K562 (cell line): Measurements from ENCODE around the gene XPC. TPM values are rescaled to one million over a fixed set of nuclear protein-coding genes. Genes with fewer than 3 reads are reported as not detected.
A peak's percentile ranks its signal among the peaks of the same experiment; 100 is the strongest.

ENCODE experiments used
- CTCFL ChIP-seq: IDR thresholded peaks from 2 replicates; pipeline ENCODE4 v1.6.1; 2011; ENCODE audit warnings: borderline replicate concordance, low read depth, mild to moderate bottlenecking, moderate library complexity, low read length; ENCODE audit not compliant: insufficient read depth, poor library complexity, severe bottlenecking
- E2F3 ChIP-seq: fragments of 250-450 bp; sonication (Bioruptor Pico); IDR thresholded peaks from 2 replicates; pipeline ENCODE4 v1.4.0; 2020; ENCODE audit warnings: mild to moderate bottlenecking
- ELF1 ChIP-seq: fragments of 200-800 bp; sonication (Bioruptor generic); IDR thresholded peaks from 2 replicates; pipeline ENCODE4 v1.6.1; 2016; ENCODE audit warnings: missing genetic modification characterization, missing compliant biosample characterization
- ERF ChIP-seq: fragments of 450-650 bp; formaldehyde crosslinking; IDR thresholded peaks from 2 replicates; pipeline ENCODE4 v1.4.0; 2020; ENCODE audit warnings: mild to moderate bottlenecking, mixed read lengths
- HINFP ChIP-seq: fragments of 450-650 bp; conservative IDR thresholded peaks from 2 replicates; pipeline ENCODE4 v1.6.1; 2016; ENCODE audit warnings: missing genetic modification characterization, low read depth, mild to moderate bottlenecking, control low read depth, missing compliant biosample characterization
- KDM2B ChIP-seq: fragments of 250-450 bp; sonication (Bioruptor Pico); IDR thresholded peaks from 2 replicates; pipeline ENCODE4 v1.8.0; 2021; ENCODE audit warnings: mild to moderate bottlenecking, moderate library complexity
- MYBL2 ChIP-seq, 2 experiments: fragments of 450-650 bp in 1 of 2; sonication (generic) in 1 of 2; formaldehyde crosslinking in 1 of 2; IDR thresholded peaks; 2 replicates each; pipeline versions ENCODE4 v1.6.1 to v1.8.1; 2017 to 2022; ENCODE audit warnings: borderline replicate concordance in 1 of 2, inconsistent platforms in 1 of 2, low read depth in 1 of 2, mild to moderate bottlenecking in 1 of 2, missing genetic modification reagents in 1 of 2, moderate library complexity in 1 of 2
- NELFE ChIP-seq: IDR thresholded peaks from 2 replicates; pipeline ENCODE4 v1.6.1; 2011; ENCODE audit warnings: mild to moderate bottlenecking; ENCODE audit not compliant: insufficient read depth, insufficient read length
- PCBP2 ChIP-seq: fragments of 200-400 bp; formaldehyde crosslinking; IDR thresholded peaks from 2 replicates; pipeline ENCODE4 v1.6.1; 2018; ENCODE audit warnings: low read length, low read depth, mild to moderate bottlenecking, moderate library complexity; ENCODE audit not compliant: poor library complexity, severe bottlenecking
- STAT5A ChIP-seq: IDR thresholded peaks from 2 replicates; pipeline ENCODE4 v1.6.1; 2012; ENCODE audit warnings: low read length, inconsistent platforms, borderline replicate concordance
- TBP ChIP-seq: optimal IDR thresholded peaks from 2 replicates; pipeline ENCODE3; 2011; ENCODE audit warnings: low read depth, low read length, improper control_type of control experiment
- THAP7 ChIP-seq: fragments of 250-450 bp; sonication (Bioruptor Pico); IDR thresholded peaks from 2 replicates; pipeline ENCODE4 v1.5.0; 2021
- USF2 ChIP-seq: sonication (generic); formaldehyde crosslinking; IDR thresholded peaks from 2 replicates; pipeline ENCODE4 v1.5.0; 2020; ENCODE audit warnings: missing genetic modification reagents
- XRCC4 ChIP-seq: IDR thresholded peaks from one replicate; pipeline ENCODE4 v1.6.1; 2011; ENCODE audit not compliant: insufficient read depth, insufficient read length; ENCODE audit errors: extremely low read depth
- ZBTB12 ChIP-seq: fragments of 250-450 bp; sonication (Bioruptor Pico); IDR thresholded peaks from 2 replicates; pipeline ENCODE4 v1.4.0; 2020
- ZFP36 ChIP-seq: fragments of 150-350 bp; IDR thresholded peaks from 2 replicates; pipeline ENCODE4 v1.6.1; 2018; ENCODE audit warnings: low read length, low read depth; ENCODE audit not compliant: partially characterized antibody
- ZNF280B ChIP-seq: fragments of 250-450 bp; sonication (Bioruptor Pico); IDR thresholded peaks from 2 replicates; pipeline ENCODE4 v1.5.1; 2021; ENCODE audit warnings: mild to moderate bottlenecking
- ZNF3 ChIP-seq: fragments of 250-450 bp; sonication (Bioruptor Pico); IDR thresholded peaks from 2 replicates; pipeline ENCODE4 v1.5.0; 2021; ENCODE audit warnings: mild to moderate bottlenecking, moderate library complexity
- ZNF551 ChIP-seq: fragments of 250-450 bp; sonication (Bioruptor Pico); IDR thresholded peaks from 2 replicates; pipeline ENCODE4 v1.5.0; 2021; ENCODE audit warnings: mild to moderate bottlenecking, moderate library complexity
- ZNF561 ChIP-seq: fragments of 450-650 bp; formaldehyde crosslinking; conservative IDR thresholded peaks from 2 replicates; pipeline ENCODE4 v1.4.0; 2020; ENCODE audit warnings: mild to moderate bottlenecking, moderate library complexity
- ZNF75A ChIP-seq: fragments of 450-650 bp; formaldehyde crosslinking; IDR thresholded peaks from 2 replicates; pipeline ENCODE4 v1.4.0; 2020; ENCODE audit warnings: mild to moderate bottlenecking
- polyA plus RNA-seq, 8 experiments: library from polyadenylated mRNA; depleted of rRNA in 4 of 8; stranded (reverse) in 5 of 8; unstranded in 3 of 8; fragments of >200 nt; fragmentation: Nextera tagmentation in 2 of 8; fragmentation: Illumina TruSeq in 1 of 8; extraction: Ambion mirVana in 2 of 8; extraction: Trizol in 1 of 8; gene quantifications; 2 replicates each; pipeline versions ENCODE4 v1.2.1 to v1.2.3, GENCODE V29; 2011 to 2014; ENCODE audit warnings: inconsistent platforms in 1 of 8, missing spikeins in 1 of 8
- total RNA-seq, 7 experiments: library from RNA; depleted of rRNA in 6 of 7; stranded (reverse); fragments of >200 nt in 6 of 7; fragmentation: Illumina TruSeq in 2 of 7; extraction: Trizol in 2 of 7; gene quantifications; 2 replicates each; pipeline versions ENCODE4 v1.2.1 to v1.2.3, GENCODE V29; 2011 to 2021; ENCODE audit warnings: low replicate concordance in 1 of 7

Gene XPC
- total and polyA plus RNA-seq, 9 of the 15 experiments (the other 6 are each of a cell fraction or from before 2014, with no cell fraction given), result 3.8 to 54.7 (median 41.3) TPM

- TF ChIP-seq KDM2B (CRISPR knock-in tag) (no peak), TBP (no peak), ZNF280B (no peak), ZNF551 (CRISPR knock-in tag) (no peak), ZBTB12 (CRISPR knock-in tag) (no peak), USF2 (CRISPR knock-in tag) (no peak), ZNF3 (CRISPR knock-in tag) (no peak), ERF (CRISPR knock-in tag) (no peak), ELF1 (tag) (peak; percentile 76), XRCC4 (no peak), PCBP2 (no peak), CTCFL (no peak), ZNF75A (no peak), STAT5A (no peak), THAP7 (CRISPR knock-in tag) (no peak), MYBL2 (IDR thresholded peaks at IDR 0.05; ENCODE audit: low read depth) (no peak), MYBL2 (CRISPR knock-in tag; IDR thresholded peaks at IDR 0.05; ENCODE audit: borderline replicate concordance) (no peak), NELFE (no peak), HINFP (tag) (peak; percentile 92), E2F3 (CRISPR knock-in tag) (no peak), ZNF561 (CRISPR knock-in tag) (no peak), ZFP36 (no peak)
Measured at GRCh38 chr3:14124223-14124614, 54.2 kb downstream of the XPC start (continued).
